Measurements from ENCODE around the gene SLC7A1. TPM values are rescaled to one million over a fixed set of nuclear protein-coding genes. Genes with fewer than 3 reads are reported as not detected.
A peak's percentile ranks its signal among the peaks of the same experiment; 100 is the strongest.

Gene SLC7A1
- total and polyA plus RNA-seq, 2 of the 4 experiments (the other 2 are of a cell fraction): 9.7 to 22.3 TPM

- H3K18ac ChIP-seq (ENCODE audit: low read depth, low read length): no peak overlapping the region
- no peaks in the 10 kb centered on the region for H3K36me3 ChIP-seq (ENCODE audit: control insufficient read depth, insufficient read depth, low read length)
- H3K14ac ChIP-seq (replicated peaks; ENCODE audit: low read depth, low read length): no peak overlapping the region
- in situ Hi-C loops (cut with MboI; ENCODE audit: low sequenced_read_pairs): no loop called here
- H3K4me2 ChIP-seq (ENCODE audit: low read depth, low read length): no peak overlapping the region
- H2AK5ac ChIP-seq (ENCODE audit: low read depth, low read length): no peak overlapping the region
- H3K4ac ChIP-seq (ENCODE audit: low read depth, low read length): no peak overlapping the region
- no peaks in the 10 kb centered on the region; the same call in 1 of the 2 replicates for H3K27me3 ChIP-seq (ENCODE audit: control insufficient read depth, insufficient read depth, low read length)
- DNase-seq: peak; percentile 68
- no TSS peak for BruUV-seq (replicated peaks)
- CTCF ChIA-PET: no interaction called here
- no peak overlapping the region for H4K91ac ChIP-seq (ENCODE audit: insufficient read depth, low read depth, low read length)
- H2AK9ac ChIP-seq (replicated peaks; ENCODE audit: low read depth, low read length, poor library complexity): no peak overlapping the region
- ATAC-seq (ENCODE audit: low read depth): peak; percentile 71
- no peak overlapping the region for H3K56ac ChIP-seq (ENCODE audit: extremely low read depth, insufficient read depth, low read length)
- H3K79me1 ChIP-seq (ENCODE audit: low read depth in 1 of 2, low read length in 2 of 2): no peaks in the 10 kb centered on the region
- H3K9me3 ChIP-seq (ENCODE audit: control insufficient read depth, insufficient read depth, low read length): no peaks in the 10 kb centered on the region
- peak overlapping the region; percentile 61 for H2BK5ac ChIP-seq (ENCODE audit: low read depth, low read length, poor library complexity, severe bottlenecking)
- H4K8ac ChIP-seq (ENCODE audit: low read depth in 2 of 2, low read length in 2 of 2): peak overlapping the region in 1 of 2 experiments; percentile 30; a peak in 1 of 4 replicates
- no peak overlapping the region for H3K23ac ChIP-seq (ENCODE audit: low read depth, low read length)
- intact Hi-C loops (cut with micrococcal nuclease): no loop called here
- no peak overlapping the region for H4K5ac ChIP-seq (ENCODE audit: low read depth, low read length)
- H2BK15ac ChIP-seq (ENCODE audit: low read depth, low read length): no peak overlapping the region; the same call in 2 of the 3 replicates
- dilution Hi-C loops (cut with HindIII; ENCODE audit: low sequenced_read_pairs, unreplicated experiment): no loop called here
- H4K20me1 ChIP-seq (ENCODE audit: insufficient read depth, low read length): no peaks in the 10 kb centered on the region
- POLR2A ChIA-PET (ENCODE audit: unreplicated experiment): no interaction called here
- no CpG with 5 or more reads among the region's 4 CpGs for WGBS, 2 experiments (ENCODE audit: extremely low coverage in 2 of 2, insufficient read length in 1 of 2)
- no peaks in the 10 kb centered on the region; the same call in 1 of the 2 replicates for H3K4me1 ChIP-seq (ENCODE audit: control insufficient read depth, insufficient read depth, low read length)
- peak overlapping the region; percentile 76; the same call in 1 of the 2 replicates for H2BK120ac ChIP-seq (ENCODE audit: low read depth, low read length)
- H3K9ac ChIP-seq (ENCODE audit: low read depth, low read length): no peak overlapping the region
- no peak overlapping the region for H3K4me3 ChIP-seq (ENCODE audit: insufficient read depth, low read depth, low read length)
- TF ChIP-seq POLR2A (IDR thresholded peaks at IDR 0.05; ENCODE audit: low read depth, low read length): no peak
- TF ChIP-seq ELK1 (IDR thresholded peaks at IDR 0.05; ENCODE audit: borderline replicate concordance, low read depth, low read length): no peak
- peak; percentile 57; the same call in 1 of the 2 replicates for TF ChIP-seq MAFK (IDR thresholded peaks at IDR 0.05; ENCODE audit: low read depth, low read length)
- no peak for TF ChIP-seq MAZ (IDR thresholded peaks at IDR 0.05; ENCODE audit: borderline replicate concordance, low read depth, low read length)
- TF ChIP-seq NFE2L2 (IDR thresholded peaks at IDR 0.05; ENCODE audit: low read depth, low read length): peak; percentile 85
- TF ChIP-seq SMC3 (IDR thresholded peaks at IDR 0.05; ENCODE audit: low read depth, low read length): no peak
- no peak for TF ChIP-seq CTCF (conservative IDR thresholded peaks at IDR 0.05; ENCODE audit: low read depth, low read length)
- TF ChIP-seq USF2 (IDR thresholded peaks at IDR 0.05; ENCODE audit: low read depth, low read length): no peak
- no peak for TF ChIP-seq RCOR1 (IDR thresholded peaks at IDR 0.05; ENCODE audit: insufficient replicate concordance, low read length)
- TF ChIP-seq RAD21 (IDR thresholded peaks at IDR 0.05; ENCODE audit: low read length): no peak
- TF ChIP-seq FOS (IDR thresholded peaks at IDR 0.05; ENCODE audit: low read depth, low read length): no peak
- TF ChIP-seq MXI1 (IDR thresholded peaks at IDR 0.05; ENCODE audit: borderline replicate concordance, low read depth, low read length): no peak
- TF ChIP-seq RFX5 (IDR thresholded peaks at IDR 0.05; ENCODE audit: low read depth, low read length): no peak
- TF ChIP-seq CHD1 (IDR thresholded peaks at IDR 0.05; ENCODE audit: low read depth, low read length): no peak
- no peak for TF ChIP-seq BHLHE40 (IDR thresholded peaks at IDR 0.05; ENCODE audit: low read depth, low read length)
- H3K9me1 ChIP-seq (ENCODE audit: insufficient read depth, low read length): peaks cover 3% of the 10 kb centered on the region; the same call in 1 of the 2 replicates
- no peak overlapping the region for H2AFZ ChIP-seq (replicated peaks; ENCODE audit: low read length, poor library complexity)
- H3K27ac ChIP-seq (ENCODE audit: insufficient read depth, low read length): no peak overlapping the region
- H2BK20ac ChIP-seq (ENCODE audit: low read depth, low read length): peak overlapping the region; percentile 5; the same call in 1 of the 2 replicates
These were observed 25.7 kb upstream of the SLC7A1 start for GRCh38 chr13:29621051-29621800.
